H9 (cell line): Measurements from ENCODE around the gene PERM1. TPM values are rescaled to one million over a fixed set of nuclear protein-coding genes. Genes with fewer than 3 reads are reported as not detected.

ENCODE experiments used
- DNase-seq: peaks from one replicate; pipeline ENCODE4 v3.0.0-alpha.2; 2017
- H2AFZ ChIP-seq: one replicate; pipeline ENCODE4 v1.6.1; 2013; ENCODE audit warnings: mild to moderate bottlenecking, low read length, control low read depth, moderate library complexity
- H2AK5ac ChIP-seq: 2 replicates; pipeline ENCODE4 v1.6.1; 2013; ENCODE audit warnings: low read length, control low read depth, mixed read lengths; ENCODE audit not compliant: insufficient read length
- H2BK120ac ChIP-seq: one replicate; pipeline ENCODE4 v1.6.1; 2013; ENCODE audit warnings: low read depth, mild to moderate bottlenecking, low read length, control low read depth, inconsistent platforms; ENCODE audit not compliant: poor library complexity, severe bottlenecking
- H2BK12ac ChIP-seq: 2 replicates; pipeline ENCODE4 v1.6.1; 2013; ENCODE audit warnings: low read length, control low read depth, mixed read lengths, low read depth; ENCODE audit not compliant: insufficient read length
- H2BK15ac ChIP-seq: 2 replicates; pipeline ENCODE4 v1.6.1; 2013; ENCODE audit warnings: low read depth, low read length, control low read depth
- H2BK20ac ChIP-seq: one replicate; pipeline ENCODE4 v1.6.1; 2013; ENCODE audit warnings: low read depth, mild to moderate bottlenecking, low read length, control low read depth, inconsistent platforms; ENCODE audit not compliant: poor library complexity, severe bottlenecking
- H2BK5ac ChIP-seq: 2 replicates; pipeline ENCODE4 v1.6.1; 2013; ENCODE audit warnings: low read length, control low read depth, mixed read lengths; ENCODE audit not compliant: insufficient read length
- H3K14ac ChIP-seq: 2 replicates; pipeline ENCODE4 v1.6.1; 2013; ENCODE audit warnings: low read length, control low read depth; ENCODE audit not compliant: insufficient read depth
- H3K18ac ChIP-seq: 2 replicates; pipeline ENCODE4 v1.6.1; 2013; ENCODE audit warnings: low read depth, mild to moderate bottlenecking, mixed read lengths, low read length, control low read depth; ENCODE audit not compliant: insufficient read length
- H3K23ac ChIP-seq: 2 replicates; pipeline ENCODE4 v1.6.1; 2013; ENCODE audit warnings: low read length, control low read depth, mixed read lengths, low read depth; ENCODE audit not compliant: insufficient read length
- H3K23me2 ChIP-seq: 2 replicates; pipeline ENCODE4 v1.6.1; 2013; ENCODE audit warnings: low read depth, mild to moderate bottlenecking, mixed read lengths, low read length, control low read depth; ENCODE audit not compliant: insufficient read length, poor library complexity, severe bottlenecking
- H3K27ac ChIP-seq: 2 replicates; pipeline ENCODE4 v1.5.1; 2013; ENCODE audit warnings: low read length, control low read depth, mixed read lengths, low read depth; ENCODE audit not compliant: insufficient read length
- H3K27me3 ChIP-seq: 2 replicates; pipeline ENCODE4 v1.6.1; 2013; ENCODE audit warnings: low read length, control low read depth, inconsistent platforms; ENCODE audit not compliant: insufficient read depth
- H3K4ac ChIP-seq: 2 replicates; pipeline ENCODE4 v1.6.1; 2013; ENCODE audit warnings: low read depth, mild to moderate bottlenecking, control low read depth, inconsistent platforms, low read length, moderate library complexity
- H3K4me1 ChIP-seq: 2 replicates; pipeline ENCODE4 v1.6.1; 2013; ENCODE audit warnings: low read length, control low read depth, inconsistent platforms; ENCODE audit not compliant: insufficient read depth
- H3K4me2 ChIP-seq: 2 replicates; pipeline ENCODE4 v1.6.1; 2013; ENCODE audit warnings: low read length, control low read depth, mixed read lengths; ENCODE audit not compliant: insufficient read length, insufficient read depth
- H3K56ac ChIP-seq: 2 replicates; pipeline ENCODE4 v1.6.1; 2013; ENCODE audit warnings: low read depth, mild to moderate bottlenecking, mixed read lengths, low read length, control low read depth; ENCODE audit not compliant: insufficient read length
- H3K79me1 ChIP-seq: 2 replicates; pipeline ENCODE4 v1.6.1; 2013; ENCODE audit warnings: low read depth, mild to moderate bottlenecking, moderate library complexity, low read length, control low read depth, inconsistent platforms; ENCODE audit not compliant: insufficient read depth, poor library complexity, severe bottlenecking
- H3K79me2 ChIP-seq: 2 replicates; pipeline ENCODE4 v1.6.1; 2013; ENCODE audit warnings: low read length, control low read depth, inconsistent platforms; ENCODE audit not compliant: insufficient read depth
- H3K9ac ChIP-seq: 2 replicates; pipeline ENCODE4 v1.6.1; 2013; ENCODE audit warnings: low read length, control low read depth, mixed read lengths; ENCODE audit not compliant: insufficient read length; ENCODE audit errors: extremely low read depth
- H3K9me3 ChIP-seq: one replicate; pipeline ENCODE4 v1.6.1; 2013; ENCODE audit warnings: low read depth, low read length, inconsistent platforms; ENCODE audit not compliant: control insufficient read depth
- H3T11ph ChIP-seq: one replicate; pipeline ENCODE4 v1.6.1; 2013; ENCODE audit warnings: mild to moderate bottlenecking, low read length, control low read depth, inconsistent platforms
- H4K20me1 ChIP-seq: one replicate; pipeline ENCODE4 v1.6.1; 2013; ENCODE audit not compliant: control insufficient read depth, insufficient read length, insufficient read depth
- H4K5ac ChIP-seq: 2 replicates; pipeline ENCODE4 v1.6.1; 2013; ENCODE audit warnings: low read depth, mild to moderate bottlenecking, mixed read lengths, low read length, control low read depth; ENCODE audit not compliant: insufficient read length
- H4K8ac ChIP-seq: replicated peaks from 2 replicates; pipeline ENCODE4 v1.6.1; 2013; ENCODE audit warnings: low read length, control low read depth, mixed read lengths, low read depth; ENCODE audit not compliant: insufficient read length
- H4K91ac ChIP-seq: 2 replicates; pipeline ENCODE4 v1.6.1; 2013; ENCODE audit warnings: low read depth, mild to moderate bottlenecking, moderate library complexity, mixed read lengths, low read length, control low read depth; ENCODE audit not compliant: insufficient read length
- H3K27ac Mint-ChIP-seq, 3 experiments: 2 replicates in 2 of 3; 3 replicates in 1 of 3; pipeline ENCODE4 v1.8.0; 2020 to 2021; ENCODE audit warnings: mixed read lengths in 3 of 3, mild to moderate bottlenecking in 1 of 3, moderate library complexity in 1 of 3
- H3K27me3 Mint-ChIP-seq: 2 replicates; pipeline ENCODE4 v1.8.0; 2021; ENCODE audit warnings: low read depth, mild to moderate bottlenecking, moderate library complexity, mixed read lengths
- H3K36me3 Mint-ChIP-seq, 3 experiments: 2 replicates in 2 of 3; 3 replicates in 1 of 3; pipeline ENCODE4 v1.8.0; 2020 to 2021; ENCODE audit warnings: low read depth in 3 of 3, mixed read lengths in 3 of 3; ENCODE audit not compliant: insufficient read depth in 1 of 3
- H3K4me1 Mint-ChIP-seq, 2 experiments: 2 replicates each; pipeline ENCODE4 v1.8.0; 2020; ENCODE audit warnings: mixed read lengths in 2 of 2
- H3K4me3 Mint-ChIP-seq, 2 experiments: 2 replicates in 1 of 2; 3 replicates in 1 of 2; pipeline ENCODE4 v1.8.0; 2020 to 2021; ENCODE audit warnings: mild to moderate bottlenecking in 2 of 2, mixed read lengths in 2 of 2, moderate library complexity in 1 of 2
- H3K9me3 Mint-ChIP-seq, 2 experiments: 2 replicates in 1 of 2; 3 replicates in 1 of 2; pipeline ENCODE4 v1.8.0; 2020; ENCODE audit warnings: mild to moderate bottlenecking in 2 of 2, mixed read lengths in 2 of 2, moderate library complexity in 1 of 2
- CTCF ChIP-seq: fragments of 200-600 bp; sonication (generic); conservative IDR thresholded peaks from 3 replicates; pipeline ENCODE4 v1.8.0; 2021; ENCODE audit warnings: antibody characterized with exemption, mild to moderate bottlenecking
- WGBS: extraction: QIAGEN DNeasy Blood & Tissue Kit; methylation state at CpG from one replicate; pipeline ENCODE4 v1.1.7; 2013; ENCODE audit warnings: missing lambda C conversion rate, low lambda C conversion rate, mixed read lengths; ENCODE audit not compliant: insufficient read length; ENCODE audit errors: extremely low coverage; 5-methylcytosine and 5-hydroxymethylcytosine counted together
- total RNA-seq: library from RNA; stranded (reverse); gene quantifications from 2 replicates; pipeline ENCODE4 v1.2.1, GENCODE V29; 2021

PERM1 gene
- total RNA-seq, 1 experiment from 2014 or later: not detected

GRCh38 chr1:974293-974640 is 7.6 kb downstream of the PERM1 start:
- H3K27me3 ChIP-seq: peaks cover 4% of the 10 kb centered on the region; the same call in 1 of the 2 replicates
- no peak overlapping the region for H3K14ac ChIP-seq
- H3K18ac ChIP-seq: no peak overlapping the region
- no peaks in the 10 kb centered on the region for H3K79me1 ChIP-seq
- no peak overlapping the region for H2BK5ac ChIP-seq
- H2AK5ac ChIP-seq: no peak overlapping the region
- no peaks in the 10 kb centered on the region for H3K9me3 ChIP-seq
- no peak overlapping the region for H2BK20ac ChIP-seq
- no peak overlapping the region for H3K4me2 ChIP-seq
- Mint-ChIP-seq H3K27ac (no peak overlapping the region), H3K27me3 (peaks cover 49% of the 10 kb centered on the region), H3K4me1 (peaks cover 5 to 11% of the 10 kb centered on the region in 2 experiments; a peak in 3 of 4 replicates), H3K36me3 (peaks cover 0 to 6% (median 4%) of the 10 kb centered on the region in 3 experiments; a peak in 4 of 7 replicates), H3K4me3 (no peak overlapping the region), H3K9me3 (peaks cover 5 to 9% of the 10 kb centered on the region in 2 experiments)
- H2AFZ ChIP-seq: no peak overlapping the region
- H3K56ac ChIP-seq: no peak overlapping the region
- no CpG with 5 or more reads among the region's 11 CpGs for WGBS
- H2BK120ac ChIP-seq: no peak overlapping the region
- no peak overlapping the region for H2BK12ac ChIP-seq
- H4K5ac ChIP-seq: no peak overlapping the region
- H4K91ac ChIP-seq: no peak overlapping the region
- no peaks in the 10 kb centered on the region for H3K23me2 ChIP-seq
- DNase-seq: no peak
- H3K9ac ChIP-seq: no peak overlapping the region
- no peak overlapping the region for H3K23ac ChIP-seq
- no peak overlapping the region for H4K8ac ChIP-seq
- no peaks in the 10 kb centered on the region for H3K4me1 ChIP-seq
- no peak for TF ChIP-seq CTCF
- no peaks in the 10 kb centered on the region for H3K79me2 ChIP-seq
- no peak overlapping the region for H3K27ac ChIP-seq
- no peak overlapping the region for H2BK15ac ChIP-seq
- H4K20me1 ChIP-seq: no peaks in the 10 kb centered on the region
- H3T11ph ChIP-seq: no peak overlapping the region
- no peak overlapping the region for H3K4ac ChIP-seq
